Vagina (tissue), 2 donors: ENCODE results near the gene ERAS. TPM values are rescaled to one million over a fixed set of nuclear protein-coding genes. Genes with fewer than 3 reads are reported as not detected.

Experiments used
- DNase-seq, 2 donors: peaks; one replicate each; pipeline ENCODE4 v3.0.0-alpha.2; 2017; ENCODE audit errors: extremely low spot score in 2 of 2
- H3K27ac ChIP-seq: fragments of 200-600 bp; sonication (generic); one replicate; pipeline ENCODE4 v1.5.1; 2019
- H3K27me3 ChIP-seq: fragments of 200-600 bp; sonication (generic); one replicate; pipeline ENCODE4 v1.5.1; 2019
- H3K36me3 ChIP-seq, 2 donors: fragments of 200-600 bp; sonication (generic); one replicate each; pipeline ENCODE4 v1.5.1; 2017 to 2019
- H3K4me1 ChIP-seq: fragments of 200-600 bp; sonication (generic); one replicate; pipeline ENCODE4 v1.5.1; 2019
- H3K4me3 ChIP-seq, 2 donors: fragments of 200-600 bp; sonication (generic); 1 replicate in 1 of 2; 2 replicates in 1 of 2; pipeline ENCODE4 v1.5.1; 2016 to 2019
- H3K9me3 ChIP-seq: fragments of 200-600 bp; sonication (generic); one replicate; pipeline ENCODE4 v1.5.1; 2019
- POLR2A ChIP-seq, 2 donors: fragments of 450-650 bp; IDR thresholded peaks; one replicate each; pipeline ENCODE4 v1.6.1; 2017; ENCODE audit warnings: antibody characterized with exemption in 2 of 2, mild to moderate bottlenecking in 2 of 2, moderate library complexity in 2 of 2
- POLR2AphosphoS5 ChIP-seq, 2 donors: sonication (generic); formaldehyde crosslinking; IDR thresholded peaks; one replicate each; pipeline ENCODE4 v1.9.0; 2017; ENCODE audit warnings: antibody characterized with exemption in 2 of 2, mild to moderate bottlenecking in 2 of 2, low read depth in 1 of 2; ENCODE audit not compliant: insufficient read depth in 1 of 2
- intact Hi-C: fragments of 100-400 bp; cut with DNase I; formaldehyde crosslinking; loops from one replicate; pipeline ENCODE4 v1.15.1; 2023
- total RNA-seq: library from RNA; depleted of rRNA; stranded (reverse); fragments of >200 nt; gene quantifications from one replicate; pipeline ENCODE4 v1.2.3, GENCODE V29; 2016
- TF ChIP-seq, protein P1 (sequence below), 3 experiments: fragments of 450-650 bp in 2 of 3; fragments of 200-600 bp in 1 of 3; sonication (generic) in 1 of 3; IDR thresholded peaks; one replicate each; pipeline ENCODE4 v1.5.1; 2017 to 2019; ENCODE audit warnings: antibody characterized with exemption in 3 of 3, mild to moderate bottlenecking in 2 of 3, moderate library complexity in 2 of 3

The ERAS gene
- total RNA-seq, 1 donor from 2014 or later = not detected

DNA sequence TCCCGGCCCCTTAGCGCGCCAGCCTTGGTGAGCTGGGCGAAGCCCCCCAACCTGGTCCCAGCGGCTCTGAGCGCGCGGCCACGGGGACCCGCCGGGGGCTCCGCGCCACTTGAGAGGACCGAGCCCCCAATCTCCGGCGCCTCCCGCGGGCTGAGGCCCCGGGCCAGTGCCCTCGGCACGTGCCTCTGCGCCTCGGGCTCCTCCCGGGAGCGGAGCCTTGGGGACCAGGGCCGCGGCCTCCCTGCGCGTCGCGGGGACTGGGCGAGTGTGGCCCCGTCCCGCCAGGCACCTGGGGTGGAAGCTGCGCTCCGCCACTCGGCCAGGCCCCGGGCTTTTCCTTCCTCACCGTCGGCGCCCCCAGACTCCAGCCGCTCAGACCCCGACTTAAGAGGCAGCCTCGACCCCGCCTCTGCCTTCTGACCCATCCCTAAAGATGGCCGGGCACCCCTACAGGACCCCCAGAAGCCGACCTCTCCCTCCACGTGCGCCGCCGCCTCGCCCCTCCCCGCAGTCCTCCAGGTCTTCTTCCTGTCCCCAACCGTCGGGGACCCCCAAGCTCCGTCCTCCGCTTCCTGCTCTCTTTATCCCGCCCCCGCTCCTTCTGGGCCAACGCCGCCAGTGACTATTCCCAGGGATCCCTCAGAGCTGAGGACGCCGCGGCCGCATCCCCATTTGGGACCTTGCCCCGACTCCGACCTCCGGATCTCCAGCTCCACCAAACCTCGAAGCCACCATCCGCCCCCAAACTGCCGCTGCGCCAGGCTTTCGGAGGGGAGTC is 752 bp downstream of the ERAS start:
- TF ChIP-seq POLR2A (IDR thresholded peaks at IDR 0.05) (no peak), POLR2AphosphoS5 (IDR thresholded peaks at IDR 0.05; ENCODE audit: insufficient read depth in 1 of 2, low read depth in 1 of 2) (no peak)
- TF ChIP-seq, protein P1, sequence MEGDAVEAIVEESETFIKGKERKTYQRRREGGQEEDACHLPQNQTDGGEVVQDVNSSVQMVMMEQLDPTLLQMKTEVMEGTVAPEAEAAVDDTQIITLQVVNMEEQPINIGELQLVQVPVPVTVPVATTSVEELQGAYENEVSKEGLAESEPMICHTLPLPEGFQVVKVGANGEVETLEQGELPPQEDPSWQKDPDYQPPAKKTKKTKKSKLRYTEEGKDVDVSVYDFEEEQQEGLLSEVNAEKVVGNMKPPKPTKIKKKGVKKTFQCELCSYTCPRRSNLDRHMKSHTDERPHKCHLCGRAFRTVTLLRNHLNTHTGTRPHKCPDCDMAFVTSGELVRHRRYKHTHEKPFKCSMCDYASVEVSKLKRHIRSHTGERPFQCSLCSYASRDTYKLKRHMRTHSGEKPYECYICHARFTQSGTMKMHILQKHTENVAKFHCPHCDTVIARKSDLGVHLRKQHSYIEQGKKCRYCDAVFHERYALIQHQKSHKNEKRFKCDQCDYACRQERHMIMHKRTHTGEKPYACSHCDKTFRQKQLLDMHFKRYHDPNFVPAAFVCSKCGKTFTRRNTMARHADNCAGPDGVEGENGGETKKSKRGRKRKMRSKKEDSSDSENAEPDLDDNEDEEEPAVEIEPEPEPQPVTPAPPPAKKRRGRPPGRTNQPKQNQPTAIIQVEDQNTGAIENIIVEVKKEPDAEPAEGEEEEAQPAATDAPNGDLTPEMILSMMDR (IDR thresholded peaks at IDR 0.05) = no peak
- Histone ChIP-seq H3K4me3 (no peak overlapping the region), H3K4me1 (no peaks in the 10 kb centered on the region), H3K9me3 (no peaks in the 10 kb centered on the region), H3K36me3 (peaks cover 0 to 11% of the 10 kb centered on the region in 2 donors), H3K27me3 (no peaks in the 10 kb centered on the region), H3K27ac (no peak overlapping the region)
- intact Hi-C loops = no loop called here
- no peak for DNase-seq

DNA sequence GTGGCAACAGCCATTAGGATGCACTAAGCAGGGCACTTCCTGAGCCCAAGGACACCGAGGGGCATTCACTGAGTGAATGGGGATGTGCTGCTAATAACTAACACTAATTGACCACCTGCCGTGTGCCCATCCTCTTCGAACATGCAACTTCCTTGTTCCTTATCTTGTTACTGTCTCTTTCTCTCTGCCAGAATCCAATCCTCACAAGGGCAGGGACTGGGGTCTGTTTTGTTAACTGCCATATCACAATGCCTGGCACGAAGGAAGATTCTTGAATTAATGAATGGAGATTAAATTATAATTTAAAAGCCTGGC is 1.3 kb downstream of the ERAS start:
- H3K4me1 ChIP-seq = no peaks in the 10 kb centered on the region
- no peak overlapping the region for H3K4me3 ChIP-seq
- intact Hi-C loops = no loop called here
- TF ChIP-seq POLR2A (IDR thresholded peaks at IDR 0.05) = no peak
- TF ChIP-seq, protein P1 (IDR thresholded peaks at IDR 0.05) = no peak
- no peak for TF ChIP-seq POLR2AphosphoS5 (IDR thresholded peaks at IDR 0.05; ENCODE audit: insufficient read depth in 1 of 2, low read depth in 1 of 2)
- DNase-seq = no peak
- H3K9me3 ChIP-seq = no peaks in the 10 kb centered on the region
- no peaks in the 10 kb centered on the region for H3K27me3 ChIP-seq
- H3K36me3 ChIP-seq = peaks cover 0 to 11% of the 10 kb centered on the region in 2 donors
- H3K27ac ChIP-seq = no peak overlapping the region

DNA sequence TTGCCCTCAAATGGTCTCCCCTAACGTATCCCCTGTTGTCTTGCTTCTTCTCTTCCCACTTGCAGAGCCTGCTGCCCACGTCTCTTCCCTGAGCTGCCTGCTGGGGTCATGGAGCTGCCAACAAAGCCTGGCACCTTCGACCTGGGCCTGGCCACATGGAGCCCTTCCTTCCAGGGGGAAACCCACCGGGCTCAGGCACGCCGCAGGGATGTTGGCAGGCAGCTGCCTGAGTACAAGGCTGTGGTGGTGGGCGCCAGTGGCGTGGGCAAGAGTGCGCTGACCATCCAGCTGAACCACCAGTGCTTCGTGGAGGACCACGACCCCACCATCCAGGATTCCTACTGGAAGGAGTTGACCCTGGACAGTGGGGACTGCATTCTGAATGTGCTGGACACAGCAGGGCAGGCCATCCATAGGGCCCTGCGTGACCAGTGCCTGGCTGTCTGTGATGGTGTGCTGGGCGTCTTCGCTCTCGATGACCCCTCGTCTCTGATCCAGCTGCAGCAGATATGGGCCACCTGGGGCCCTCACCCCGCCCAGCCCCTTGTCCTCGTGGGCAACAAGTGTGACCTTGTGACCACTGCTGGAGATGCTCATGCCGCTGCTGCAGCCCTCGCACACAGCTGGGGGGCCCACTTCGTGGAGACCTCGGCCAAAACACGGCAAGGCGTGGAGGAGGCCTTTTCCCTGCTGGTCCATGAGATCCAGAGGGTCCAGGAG is 2.9 kb downstream of the ERAS start:
- Histone ChIP-seq H3K9me3 (no peaks in the 10 kb centered on the region), H3K27me3 (no peaks in the 10 kb centered on the region), H3K27ac (no peak overlapping the region), H3K4me1 (no peaks in the 10 kb centered on the region), H3K4me3 (no peak overlapping the region), H3K36me3 (no peaks in the 10 kb centered on the region)
- no peak for TF ChIP-seq POLR2A (IDR thresholded peaks at IDR 0.05)
- TF ChIP-seq, protein P1 (IDR thresholded peaks at IDR 0.05) = no peak
- TF ChIP-seq POLR2AphosphoS5 (IDR thresholded peaks at IDR 0.05; ENCODE audit: insufficient read depth in 1 of 2, low read depth in 1 of 2) = no peak
- no peak for DNase-seq
- intact Hi-C loops = no loop called here

DNA sequence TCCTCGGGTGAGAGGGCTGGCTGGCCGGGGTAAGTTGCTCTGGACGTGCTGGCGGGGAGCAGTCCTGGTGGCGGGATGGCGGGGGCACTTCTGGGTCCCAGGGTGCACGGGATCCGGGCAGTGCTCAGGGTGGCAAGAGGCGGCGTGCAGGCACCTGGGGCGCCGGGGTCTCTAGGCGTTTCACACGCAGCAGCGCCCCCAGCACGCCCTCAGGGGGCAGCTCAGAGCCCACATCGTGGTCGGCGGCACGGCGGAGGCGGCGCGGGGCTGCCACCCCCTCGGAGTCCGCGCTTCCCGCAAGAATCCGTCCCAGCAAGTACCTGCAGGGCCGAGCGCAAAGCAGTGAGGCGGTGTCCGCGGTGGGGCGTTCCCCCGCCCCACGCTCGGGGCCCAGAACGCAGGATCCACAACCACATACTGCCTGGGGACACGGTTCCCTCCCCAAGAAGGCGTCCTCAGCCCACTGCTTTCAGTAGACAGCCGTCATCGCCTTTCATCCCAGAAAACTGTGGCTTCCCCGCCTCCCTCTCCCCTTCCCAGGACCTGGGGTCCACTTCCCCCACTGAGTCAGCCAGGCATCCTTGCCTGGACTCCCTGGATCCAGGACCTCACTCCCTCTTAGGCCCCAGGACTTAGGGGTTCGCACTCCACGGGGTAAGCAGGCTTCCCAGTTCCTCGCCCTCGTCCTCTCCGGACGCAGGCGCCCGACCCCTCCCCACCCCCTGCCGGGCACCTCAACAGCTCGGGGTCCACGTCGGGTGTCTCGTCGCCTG is 5.0 kb downstream of the ERAS start:
- no peak for TF ChIP-seq POLR2AphosphoS5 (IDR thresholded peaks at IDR 0.05; ENCODE audit: insufficient read depth in 1 of 2, low read depth in 1 of 2)
- TF ChIP-seq POLR2A (IDR thresholded peaks at IDR 0.05) = no peak
- TF ChIP-seq, protein P1 (IDR thresholded peaks at IDR 0.05) = no peak
- Histone ChIP-seq H3K36me3 (no peaks in the 10 kb centered on the region), H3K4me3 (no peak overlapping the region), H3K27me3 (no peaks in the 10 kb centered on the region), H3K9me3 (no peaks in the 10 kb centered on the region), H3K27ac (no peak overlapping the region), H3K4me1 (no peaks in the 10 kb centered on the region)
- no peak for DNase-seq
- intact Hi-C loops = no loop called here
